HG02571 (cell line): Measurements from ENCODE around the gene PNPLA5.
"Not testable (repeated sequence)": the region's sequence is repeated elsewhere in the genome, so short reads cannot be mapped to it uniquely, and the experiment has no call there.

Experiments
- ATAC-seq: cut with Tn5 transposase; IDR thresholded peaks from one replicate; pipeline ENCODE4 v1.9.1; 2021; ENCODE audit warnings: mild to moderate bottlenecking, moderate library complexity; ENCODE audit not compliant: unreplicated experiment

The PNPLA5 gene

GRCh38 chr22:43881091-43882061, 10.4 kb downstream of the PNPLA5 start:
- no peak for ATAC-seq

GRCh38 chr22:43880541-43880991, 11.2 kb downstream of the PNPLA5 start:
- no peak for ATAC-seq

DNA sequence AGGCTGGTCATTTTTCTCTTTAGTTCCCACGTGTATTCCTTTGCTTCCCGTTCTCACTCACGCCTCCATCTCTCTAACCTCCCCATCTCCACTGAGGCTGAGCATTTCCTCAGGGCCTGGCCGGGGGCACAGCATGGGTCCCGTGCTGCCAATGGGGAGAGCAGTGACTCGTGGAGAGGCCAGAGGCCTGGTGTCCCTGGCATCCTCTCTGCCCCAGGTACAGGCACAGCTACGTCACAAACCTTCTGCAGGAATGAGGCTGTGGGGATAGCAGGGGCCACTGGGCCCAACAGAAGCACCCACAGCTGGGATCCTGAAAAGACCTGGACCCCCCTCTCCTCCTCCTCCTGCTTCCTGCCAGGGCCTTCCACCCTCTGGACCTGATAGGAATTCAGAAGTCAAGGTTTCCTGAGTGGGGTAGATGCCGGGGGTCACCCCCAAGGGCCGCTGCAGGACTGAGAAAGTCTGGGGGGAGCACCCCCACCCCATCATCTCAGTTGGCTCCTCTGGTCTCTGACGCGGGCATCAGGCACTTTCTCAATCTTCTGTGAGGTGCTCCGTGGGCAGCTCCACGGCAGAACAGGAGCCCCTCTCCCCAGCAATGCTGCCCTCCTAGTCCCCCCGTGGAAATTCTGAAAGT, 11.8 kb downstream of the PNPLA5 start:
- ATAC-seq, result no peak

GRCh38 chr22:43878831-43879550, 12.8 kb downstream of the PNPLA5 start:
- no peak for ATAC-seq

DNA sequence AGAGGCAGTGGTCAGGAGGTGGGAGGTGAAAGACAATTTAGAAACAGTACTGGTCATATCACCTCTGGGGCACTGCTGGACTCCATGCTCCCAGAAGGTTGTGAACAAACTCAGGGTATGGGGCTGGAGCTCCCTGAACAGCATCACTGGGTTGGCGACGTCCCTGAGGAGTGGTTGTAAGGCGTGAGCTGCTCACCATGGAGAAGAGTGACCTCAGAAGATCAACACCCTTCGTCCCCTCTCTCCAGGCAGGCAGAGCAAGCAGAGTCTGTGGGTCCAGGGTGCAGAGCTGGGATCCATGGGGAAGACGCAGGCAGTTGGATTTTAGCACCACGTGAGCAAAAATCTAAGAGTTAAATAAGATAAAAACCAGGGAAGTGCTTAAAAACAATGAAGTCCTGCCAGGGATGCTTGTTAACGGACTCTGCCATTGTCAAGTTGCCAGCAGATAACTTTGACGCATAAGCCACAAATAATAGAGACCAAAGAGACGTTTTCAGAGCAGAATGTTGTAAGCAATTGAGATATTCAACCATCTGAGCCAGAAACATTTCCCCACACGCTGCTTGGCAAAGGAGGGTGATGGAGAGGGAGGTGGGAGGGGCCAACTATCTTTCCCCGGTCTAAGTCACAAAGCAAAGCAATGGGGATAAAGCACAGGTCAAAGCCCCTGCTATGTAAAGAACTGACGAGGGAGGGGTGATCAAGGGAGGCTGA, 13.6 kb downstream of the PNPLA5 start:
- ATAC-seq, result no peak

DNA sequence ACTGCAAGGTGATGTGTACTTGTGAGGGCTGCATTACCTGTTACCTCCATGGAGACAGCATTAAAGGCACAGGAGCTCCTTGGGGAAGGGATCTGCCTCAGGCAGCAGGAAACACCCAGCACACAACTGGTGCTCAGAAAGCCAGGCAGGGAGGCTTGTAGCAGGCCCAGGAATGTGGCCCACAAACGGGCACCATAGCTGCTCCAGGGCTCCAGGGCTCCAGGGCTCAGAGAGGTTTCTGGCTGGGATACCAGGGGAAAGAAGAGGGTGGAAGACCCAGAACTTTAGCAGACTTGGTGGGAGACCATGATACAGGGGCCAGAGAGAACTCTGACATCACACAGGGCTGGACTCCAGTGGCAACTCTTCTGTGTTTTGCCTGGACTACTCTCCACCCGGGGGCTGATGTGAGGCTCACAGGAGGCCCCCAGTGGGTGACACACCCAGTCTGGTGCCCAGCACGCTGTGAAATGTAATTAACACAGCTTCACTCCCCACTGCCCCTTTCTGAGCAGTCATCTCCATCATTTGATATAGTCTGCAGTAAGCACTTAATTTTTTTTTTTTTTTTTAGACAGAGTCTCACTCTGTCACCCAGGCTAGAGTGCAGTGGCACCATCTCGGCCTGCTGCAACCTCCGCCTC, 14.8 kb downstream of the PNPLA5 start:
- ATAC-seq, result no peak

GRCh38 chr22:43869799-43870198, 22.0 kb downstream of the PNPLA5 start:
- no peak for ATAC-seq

DNA sequence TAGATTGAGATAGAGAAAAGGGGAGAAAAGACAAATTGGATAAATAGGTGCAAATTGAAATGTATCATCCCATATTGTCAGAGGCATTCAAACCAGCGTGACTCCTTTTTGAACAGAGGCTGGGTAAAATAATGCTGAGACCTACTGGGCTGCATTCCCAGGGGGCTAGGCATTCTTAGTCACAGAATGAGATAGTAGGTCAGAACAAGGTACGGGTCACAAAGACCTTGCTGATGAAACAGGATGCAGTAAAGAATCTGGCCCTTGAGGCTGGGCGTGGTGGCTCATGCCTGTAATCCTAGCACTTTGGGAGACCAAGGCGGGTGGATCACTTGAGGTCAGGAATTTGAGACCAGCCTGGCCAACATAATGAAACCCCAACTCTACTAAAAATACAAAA, 22.8 kb downstream of the PNPLA5 start:
- ATAC-seq, result not testable (repeated sequence)

DNA sequence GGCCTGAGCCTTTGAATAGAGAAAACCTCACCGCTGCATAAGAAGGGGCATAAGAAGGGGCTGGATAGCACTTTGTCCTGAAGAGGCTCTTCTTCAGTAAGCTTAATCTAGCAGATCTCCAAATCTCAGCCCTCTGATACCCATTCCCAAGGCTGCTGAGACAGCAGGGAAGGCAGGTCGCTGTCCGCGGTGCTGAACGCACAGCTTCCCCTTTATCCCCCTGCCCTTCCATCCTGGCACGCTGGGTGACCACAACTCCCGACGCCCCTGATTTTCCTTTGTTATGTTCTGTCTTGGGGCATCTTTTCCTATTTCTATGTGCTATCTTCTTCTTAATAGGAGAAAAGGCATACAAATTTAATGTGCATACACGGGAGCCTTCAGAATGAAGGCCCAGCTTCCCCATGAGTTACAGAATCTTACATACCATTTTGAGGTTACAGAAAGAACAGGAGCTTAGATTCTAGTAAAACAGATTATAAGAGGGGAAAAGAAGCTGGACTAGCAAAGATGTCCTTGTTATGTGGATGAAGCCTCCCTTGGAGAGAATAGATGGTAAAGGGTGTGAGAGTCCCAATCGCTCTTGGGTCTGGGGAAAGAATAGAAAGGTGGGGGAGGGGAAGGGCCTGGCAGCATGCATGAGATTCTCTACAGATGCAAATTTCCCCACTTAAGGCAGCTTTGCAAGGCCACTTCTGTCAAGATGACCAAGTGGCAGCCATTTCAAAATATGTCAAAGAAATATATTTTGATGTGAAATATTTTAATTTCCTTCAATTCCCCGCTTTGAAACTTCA, 23.8 kb downstream of the PNPLA5 start:
- no peak for ATAC-seq

DNA sequence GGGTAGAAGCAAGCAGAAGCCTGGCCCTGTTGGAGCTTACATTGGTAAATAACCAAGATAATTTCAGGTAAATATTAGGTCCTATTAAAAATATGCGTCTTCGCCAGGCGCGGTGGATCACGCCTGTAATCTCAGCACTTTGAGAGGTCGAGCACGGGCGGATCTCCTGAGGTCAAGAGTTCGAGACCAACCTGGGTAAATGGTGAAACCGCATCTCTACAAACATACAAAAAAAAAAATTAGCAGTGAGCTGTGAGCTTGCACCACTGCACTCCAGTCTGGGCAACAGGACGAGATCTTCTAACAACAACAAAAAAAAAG, 29.0 kb downstream of the PNPLA5 start:
- ATAC-seq, result no peak

DNA sequence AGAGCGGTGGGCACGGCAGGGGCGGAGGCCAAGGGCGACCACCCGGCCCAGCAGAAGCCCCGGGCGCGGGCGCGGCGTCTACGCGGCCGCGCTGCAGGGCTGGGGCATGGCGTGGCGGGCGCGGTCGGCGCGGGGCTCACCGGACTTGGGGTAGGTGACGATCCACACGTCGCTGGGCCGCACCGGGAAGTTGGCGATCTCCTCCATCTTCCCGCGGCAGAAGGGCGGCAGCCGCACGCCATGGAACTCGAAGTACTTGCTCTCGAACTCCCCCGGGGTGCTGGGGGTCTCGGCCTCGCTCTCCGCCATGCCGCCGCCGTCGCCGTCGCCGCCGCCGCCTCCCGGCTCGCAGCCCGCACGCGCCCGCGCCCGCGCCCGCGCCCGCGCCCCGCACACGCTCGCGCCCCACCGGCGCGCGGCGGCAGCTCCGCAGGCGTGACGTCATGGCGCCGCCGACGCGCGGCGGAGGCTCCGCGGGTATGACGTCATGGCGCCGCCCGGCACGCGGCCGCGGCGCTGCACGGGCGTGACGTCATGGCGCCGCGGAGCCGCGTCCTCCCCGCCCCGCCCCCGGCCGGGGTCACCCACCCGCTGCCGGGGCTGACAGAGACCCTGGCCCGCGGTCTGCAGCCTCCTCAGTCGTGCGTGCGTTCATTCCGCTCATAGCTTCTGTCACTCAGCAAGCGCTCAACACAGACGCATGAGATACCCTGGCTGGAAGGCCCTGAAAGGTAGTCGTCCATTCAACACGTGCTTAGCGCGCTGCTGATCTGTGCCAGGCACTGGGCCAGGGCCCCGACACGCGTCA, 29.5 kb downstream of the PNPLA5 start, which contains the start of gene SULT4A1:
TSS of gene SULT4A1 (minus strand) at position 440 of the 808 bp plus-strand sequence. CDS start at position 309, 131 bp downstream.
- ATAC-seq, result no peak

DNA sequence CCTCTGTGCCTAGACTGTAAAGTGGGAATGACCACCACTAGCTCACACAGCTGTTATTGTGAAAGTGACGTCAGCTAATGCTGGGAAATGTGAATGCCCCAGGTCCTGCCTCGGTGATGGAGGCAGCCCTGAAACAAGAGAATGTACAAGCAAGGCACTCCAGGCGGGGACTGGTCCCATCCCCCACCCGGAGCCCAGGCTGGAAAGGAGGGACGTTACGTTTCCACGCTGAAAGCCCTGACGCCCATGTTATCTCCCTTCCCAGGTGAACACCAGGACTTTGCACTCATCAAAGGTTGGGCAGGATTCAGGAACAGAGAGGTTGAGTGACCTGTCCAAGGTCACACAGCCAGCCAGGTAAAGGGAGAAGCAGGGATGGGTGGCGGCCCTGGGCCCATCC, 30.3 kb downstream of the PNPLA5 start:
- no peak for ATAC-seq

DNA sequence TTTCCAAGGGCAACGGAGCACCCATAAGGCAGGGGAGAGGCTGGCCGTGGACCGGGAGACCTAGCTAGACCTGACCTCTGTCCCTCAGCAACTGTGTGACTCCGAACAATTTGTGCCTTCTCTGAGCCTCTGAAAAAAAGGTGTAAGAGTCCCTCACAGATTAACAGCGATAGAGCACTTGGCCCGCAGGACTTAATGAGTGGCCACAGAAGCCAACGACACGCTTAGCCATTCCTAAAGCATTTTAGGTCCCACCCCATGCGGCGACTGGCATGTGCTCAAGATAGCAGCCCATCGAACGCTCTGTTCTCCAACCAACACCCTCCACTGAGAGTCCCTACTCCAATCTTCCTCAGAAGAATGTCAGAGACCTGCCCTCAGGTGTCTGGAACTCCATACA, 31.0 kb downstream of the PNPLA5 start:
- ATAC-seq, result no peak

DNA sequence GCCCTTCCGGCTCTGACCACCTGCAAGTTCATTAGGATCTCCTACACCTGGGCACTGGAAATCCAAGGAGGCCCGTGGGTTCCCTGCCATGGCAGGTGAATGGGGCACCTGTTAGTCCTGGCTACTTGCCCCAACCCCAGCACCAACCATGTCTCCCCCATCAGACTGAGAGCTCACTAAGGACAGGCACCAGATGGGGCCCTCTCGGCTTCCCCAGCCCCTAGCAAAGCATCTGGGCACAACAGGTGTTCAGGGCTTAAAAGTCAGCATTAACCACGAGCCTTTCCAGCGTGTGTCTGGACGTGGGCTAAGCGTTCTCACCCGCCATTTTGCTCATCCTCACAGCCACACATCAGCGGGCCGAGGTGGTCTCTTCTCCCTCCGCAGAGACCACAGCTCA, 31.7 kb downstream of the PNPLA5 start:
- ATAC-seq, result no peak

DNA sequence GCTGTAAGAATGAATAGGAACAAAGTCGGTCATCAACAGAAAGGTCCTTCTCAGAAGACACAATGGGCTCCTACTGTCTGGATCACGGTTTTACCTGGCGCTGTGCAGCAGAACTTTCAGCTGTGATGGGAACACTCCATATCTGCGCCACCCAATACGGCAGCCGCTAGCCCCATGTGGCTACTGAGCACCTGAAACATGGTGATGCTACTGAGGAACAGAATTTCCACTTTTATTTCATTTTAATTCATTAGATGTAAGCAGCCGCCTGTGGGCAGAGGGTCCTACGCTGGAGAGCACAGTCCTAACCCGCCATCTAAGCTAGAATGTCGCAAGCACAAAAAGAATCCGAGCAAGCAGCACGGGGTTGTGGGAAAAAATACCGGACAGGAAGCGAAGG, 32.2 kb downstream of the PNPLA5 start:
- ATAC-seq, result no peak

DNA sequence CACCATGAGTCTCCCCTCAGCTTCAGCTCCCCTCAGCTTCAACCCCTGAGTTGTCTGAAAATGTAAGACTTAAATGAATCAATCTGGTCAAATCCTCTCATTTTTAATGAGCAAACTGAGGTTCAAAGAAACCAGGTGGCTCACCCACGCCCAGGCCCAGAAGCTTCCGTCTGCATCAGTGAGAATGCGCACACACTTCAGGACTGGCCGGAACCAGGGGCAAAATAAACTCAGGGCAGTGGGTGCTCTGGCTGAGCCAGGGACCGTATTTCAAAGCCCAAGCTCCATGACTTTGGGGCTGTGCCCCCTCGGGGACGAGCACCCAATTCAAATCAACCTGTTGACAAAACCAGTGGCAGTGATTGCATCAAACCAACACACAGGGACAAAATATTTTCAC, 32.6 kb downstream of the PNPLA5 start:
- no peak for ATAC-seq

DNA sequence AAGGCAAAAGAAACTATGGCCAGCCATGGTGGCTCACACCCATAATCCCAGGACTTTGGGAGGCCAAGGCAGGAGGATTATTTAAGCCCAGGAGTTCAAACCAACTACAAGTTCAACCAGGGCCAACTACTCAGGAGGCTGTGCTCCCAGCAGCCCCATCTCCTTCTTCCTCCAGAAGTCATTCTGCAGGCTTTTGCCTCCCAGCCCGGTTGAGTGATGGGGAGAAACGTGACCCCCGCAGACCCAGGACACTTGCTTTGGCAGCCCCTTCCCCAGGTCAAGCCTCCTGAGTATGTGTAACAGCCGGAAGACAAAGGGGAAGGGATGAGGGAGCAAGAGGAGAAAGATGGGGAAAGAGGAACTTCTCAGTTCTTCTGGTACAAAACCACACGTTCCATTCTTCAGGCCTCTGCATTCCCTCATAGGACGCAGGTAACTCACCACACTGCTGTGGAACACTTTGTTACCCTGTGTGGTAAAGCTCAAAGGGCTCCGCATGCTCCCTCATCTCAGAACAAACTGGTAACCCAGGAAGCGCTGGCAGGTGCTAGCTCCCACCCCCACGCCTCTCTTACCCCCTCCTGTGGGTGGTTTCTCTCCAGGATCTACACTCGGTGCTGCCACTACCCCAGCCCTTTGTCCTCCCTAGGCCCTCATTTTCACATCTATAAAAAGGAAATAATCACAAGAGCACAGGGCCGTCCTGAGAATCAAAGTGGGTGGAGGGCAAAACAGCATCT, 33.5 kb downstream of the PNPLA5 start:
- no peak for ATAC-seq

DNA sequence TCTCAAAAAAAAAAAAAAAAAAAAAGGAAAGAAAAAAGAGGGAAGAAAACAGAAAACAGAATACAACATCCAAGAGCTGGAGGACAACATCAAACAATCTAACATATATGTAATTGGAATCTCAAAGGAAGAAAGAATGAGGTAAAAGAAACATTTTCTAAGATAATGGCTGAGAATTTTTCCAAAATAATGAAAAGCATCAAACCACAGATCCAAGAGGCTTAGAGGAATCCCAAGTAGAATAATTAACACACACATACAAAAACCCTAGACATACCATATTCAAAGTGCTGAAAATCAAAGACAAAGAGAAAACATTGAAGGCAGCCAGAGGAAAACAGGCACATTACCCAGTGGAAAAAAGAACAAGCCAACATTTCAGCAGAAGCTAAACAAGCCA, 34.4 kb downstream of the PNPLA5 start:
- ATAC-seq, result no peak
